ACC112 (cell line): ENCODE measurements around the gene ECM1.

ENCODE experiments used
- H2AFZ ChIP-seq: fragments of 200-600 bp; sonication (generic); one replicate; pipeline ENCODE4 v1.6.0; 2017; ENCODE audit warnings: antibody characterized with exemption, low read length; ENCODE audit not compliant: unreplicated experiment
- H3K27ac ChIP-seq: fragments of 200-600 bp; sonication (generic); 2 replicates; pipeline ENCODE4 v1.5.1; 2014; ENCODE audit warnings: low read depth, mild to moderate bottlenecking, antibody characterized with exemption, low read length, moderate library complexity
- H3K27me3 ChIP-seq: fragments of 200-600 bp; sonication (generic); 2 replicates; pipeline ENCODE4 v1.6.1; 2014; ENCODE audit warnings: mild to moderate bottlenecking, antibody characterized with exemption, low read length, moderate library complexity, mixed read lengths; ENCODE audit not compliant: insufficient read depth
- H3K36me3 ChIP-seq: fragments of 200-600 bp; sonication (generic); 2 replicates; pipeline ENCODE4 v1.6.1; 2016; ENCODE audit warnings: mild to moderate bottlenecking, antibody characterized with exemption, low read length, moderate library complexity, mixed read lengths; ENCODE audit not compliant: insufficient read depth
- H3K4me1 ChIP-seq: fragments of 200-600 bp; sonication (generic); one replicate; pipeline ENCODE4 v1.6.1; 2016; ENCODE audit warnings: low read length, mixed read lengths; ENCODE audit not compliant: insufficient read depth, unreplicated experiment, control insufficient read depth
- H3K4me3 ChIP-seq: fragments of 200-600 bp; sonication (generic); 2 replicates; pipeline ENCODE4 v1.5.1; 2014; ENCODE audit warnings: mild to moderate bottlenecking, low read depth, low read length
- H3K79me2 ChIP-seq: fragments of 200-600 bp; sonication (generic); one replicate; pipeline ENCODE4 v1.6.0; 2016; ENCODE audit warnings: low read length; ENCODE audit not compliant: control insufficient read depth, unreplicated experiment, insufficient read depth

Gene ECM1

DNA sequence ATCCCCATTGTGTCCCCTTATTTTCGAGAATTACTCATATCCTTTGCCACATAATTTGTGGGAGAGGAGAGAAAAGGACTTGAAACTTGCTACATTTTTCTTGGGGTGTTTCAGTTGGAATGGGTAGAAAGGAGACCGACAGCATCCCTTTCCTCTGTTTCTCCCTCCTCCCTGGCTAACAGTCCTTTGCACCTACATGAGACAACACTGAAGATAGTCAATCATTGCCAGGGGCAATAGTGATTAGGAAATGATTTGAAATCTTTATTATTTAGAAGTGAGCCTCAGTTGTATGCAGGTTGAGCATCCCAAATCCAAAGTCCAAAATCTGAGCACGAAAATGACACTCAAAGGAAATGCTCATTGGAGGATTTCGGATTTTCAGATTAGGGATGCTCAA lies 28.5 kb upstream of the ECM1 start:
- no peak overlapping the region for H3K4me3 ChIP-seq
- no peak overlapping the region for H3K27ac ChIP-seq
- no peaks in the 10 kb centered on the region for H3K27me3 ChIP-seq
- no peaks in the 10 kb centered on the region for H3K36me3 ChIP-seq
- H3K4me1 ChIP-seq = peaks cover 20% of the 10 kb centered on the region
- no peaks in the 10 kb centered on the region for H3K79me2 ChIP-seq
- no peak overlapping the region for H2AFZ ChIP-seq

DNA sequence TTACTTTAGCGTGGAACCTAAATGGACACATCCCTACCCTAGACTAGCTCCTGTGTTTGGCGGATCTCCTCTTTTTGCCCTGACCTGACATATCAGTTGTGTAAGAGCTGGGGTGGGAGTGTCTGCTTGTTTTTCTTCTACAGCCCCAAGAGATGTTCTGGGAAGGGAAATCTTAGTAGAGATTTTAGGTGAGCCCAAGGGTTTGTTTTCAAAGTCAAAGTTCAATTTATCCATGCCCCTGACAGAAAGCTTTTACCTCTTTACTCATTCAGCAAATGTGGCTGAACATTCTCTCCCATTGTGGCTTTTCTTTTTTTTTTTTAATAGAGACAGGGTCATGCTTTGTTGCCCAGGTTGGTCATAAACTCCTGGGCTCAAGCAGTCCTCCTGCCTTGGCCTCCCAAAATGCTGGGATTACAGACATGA lies 28.0 kb upstream of the ECM1 start:
- H3K27ac ChIP-seq = no peak overlapping the region

DNA sequence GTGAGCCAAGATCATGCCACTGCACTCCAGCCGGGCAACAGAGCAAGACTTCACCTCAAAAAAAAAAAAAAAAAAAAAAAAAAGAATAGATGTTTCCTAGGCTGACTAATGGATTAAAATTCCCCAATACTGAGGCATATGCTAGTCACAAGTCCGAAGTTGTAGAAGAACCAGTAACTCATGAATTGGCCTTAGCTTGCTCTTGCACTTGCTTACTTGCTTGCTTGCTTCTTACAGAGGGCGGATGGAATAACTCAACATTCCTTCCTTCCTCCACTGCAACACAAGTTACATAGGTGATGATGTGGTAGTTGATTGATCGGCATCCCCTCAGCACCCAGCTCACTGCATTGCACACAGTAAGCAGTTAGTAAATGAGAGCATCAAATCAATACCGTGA lies 23.5 kb upstream of the ECM1 start:
- H3K79me2 ChIP-seq = peaks cover 10% of the 10 kb centered on the region
- no peak overlapping the region for H3K27ac ChIP-seq
- H2AFZ ChIP-seq = no peak overlapping the region
- H3K36me3 ChIP-seq = no peaks in the 10 kb centered on the region
- no peak overlapping the region for H3K4me3 ChIP-seq
- no peaks in the 10 kb centered on the region for H3K27me3 ChIP-seq
- H3K4me1 ChIP-seq = peaks cover 12% of the 10 kb centered on the region

More for the DNA sequence above, 28.0 kb upstream of the ECM1 start:
- Histone ChIP-seq H2AFZ (no peak overlapping the region), H3K4me1 (peaks cover 24% of the 10 kb centered on the region), H3K4me3 (no peak overlapping the region), H3K79me2 (no peaks in the 10 kb centered on the region), H3K27me3 (no peaks in the 10 kb centered on the region), H3K36me3 (no peaks in the 10 kb centered on the region)

DNA sequence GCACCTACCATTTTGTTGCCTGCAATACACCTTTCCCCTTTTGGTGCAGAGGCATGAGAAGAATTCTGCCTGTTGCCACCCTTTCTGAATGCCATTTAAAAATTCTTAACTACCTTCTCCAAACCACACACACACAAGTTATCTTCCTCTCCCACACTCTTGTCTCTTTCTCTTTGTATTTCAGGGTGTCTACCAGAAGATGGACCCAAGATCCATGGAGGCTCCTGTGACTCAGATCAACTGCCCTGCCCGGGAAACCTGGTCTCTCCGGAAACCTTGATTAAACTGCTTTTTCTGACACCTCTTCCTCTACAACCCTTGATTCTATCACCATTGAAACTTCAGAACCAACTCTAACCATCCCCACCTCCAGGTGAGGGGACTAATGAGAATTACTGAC lies 23.0 kb upstream of the ECM1 start:
- H3K4me1 ChIP-seq = peaks cover 12% of the 10 kb centered on the region
- no peaks in the 10 kb centered on the region for H3K27me3 ChIP-seq
- H3K36me3 ChIP-seq = no peaks in the 10 kb centered on the region
- H3K4me3 ChIP-seq = no peak overlapping the region
- peak overlapping the region; percentile 29; the same call in 1 of the 2 replicates for H3K27ac ChIP-seq
- H2AFZ ChIP-seq = peak overlapping the region; percentile 85
- peaks cover 10% of the 10 kb centered on the region for H3K79me2 ChIP-seq

DNA sequence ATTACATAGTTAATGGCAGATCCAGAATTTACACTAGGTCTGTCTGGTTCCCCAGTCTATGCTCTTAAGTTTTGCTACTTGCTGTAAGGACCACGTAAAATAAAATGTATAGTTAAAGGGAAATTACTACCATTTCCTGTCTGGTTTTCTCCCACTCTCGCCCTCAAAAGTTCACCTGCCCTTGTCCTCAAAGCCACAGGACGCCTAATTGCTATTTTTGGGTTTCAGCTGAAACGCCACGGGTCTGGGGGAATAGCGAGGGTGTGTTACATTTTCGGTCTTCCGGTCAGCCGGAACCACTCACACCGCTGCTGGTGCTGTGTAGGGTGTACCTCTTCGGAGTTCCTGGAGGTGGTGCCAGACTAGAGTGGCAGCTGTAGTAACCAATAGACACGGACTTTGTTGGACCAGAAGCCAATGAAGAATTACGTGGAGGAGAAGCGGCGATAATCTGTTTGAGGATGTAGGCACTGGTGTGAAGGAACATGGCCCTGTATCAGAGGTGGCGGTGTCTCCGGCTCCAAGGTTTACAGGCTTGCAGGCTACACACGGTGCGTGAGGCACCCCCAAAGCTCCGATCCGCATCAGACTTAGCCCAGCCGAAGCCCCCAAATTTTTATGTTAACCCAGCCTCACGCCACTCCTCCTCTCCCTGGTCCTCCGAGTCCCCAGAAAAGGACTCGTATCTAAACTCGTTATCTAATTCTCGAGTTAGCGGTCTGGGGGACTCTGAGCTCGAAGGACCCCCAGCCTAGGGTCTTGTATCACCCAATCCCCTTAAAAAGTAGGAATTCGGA lies 20.7 kb upstream of the ECM1 start, which contains the start of gene TARS2:
Gene TARS2, plus strand, starts transcription at position 454 of the 797 bp plus-strand sequence. Its CDS starts 32 bp downstream, at position 486.
- Histone ChIP-seq H2AFZ (peak within 1 kb of the TSS; percentile 79), H3K36me3 (no peaks in the 10 kb centered on the region), H3K27me3 (no peaks in the 10 kb centered on the region), H3K79me2 (peaks cover 10% of the 10 kb centered on the region), H3K4me1 (peaks cover 12% of the 10 kb centered on the region), H3K4me3 (peak within 1 kb of the TSS; percentile 93), H3K27ac (no peak within 1 kb of the TSS)

DNA sequence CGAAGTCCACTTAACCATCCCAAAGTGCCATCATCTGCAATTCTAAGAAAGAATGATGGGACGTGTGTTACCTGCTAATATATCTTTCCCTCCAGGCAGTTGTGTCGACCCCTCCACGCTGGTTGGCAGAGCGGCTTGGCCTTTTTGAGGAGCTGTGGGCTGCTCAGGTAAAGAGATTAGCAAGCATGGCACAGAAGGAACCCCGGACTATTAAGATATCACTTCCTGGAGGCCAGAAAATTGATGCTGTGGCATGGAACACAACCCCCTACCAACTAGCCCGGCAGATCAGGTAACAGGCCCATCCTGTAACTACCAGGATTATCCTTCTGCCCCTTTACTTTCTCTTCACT lies 20.2 kb upstream of the ECM1 start:
- H3K4me3 ChIP-seq = peak overlapping the region; percentile 93
- H3K27ac ChIP-seq = no peak overlapping the region
- no peaks in the 10 kb centered on the region for H3K36me3 ChIP-seq
- H2AFZ ChIP-seq = peak overlapping the region; percentile 71
- peaks cover 12% of the 10 kb centered on the region for H3K4me1 ChIP-seq
- H3K27me3 ChIP-seq = no peaks in the 10 kb centered on the region
- peaks cover 10% of the 10 kb centered on the region for H3K79me2 ChIP-seq

DNA sequence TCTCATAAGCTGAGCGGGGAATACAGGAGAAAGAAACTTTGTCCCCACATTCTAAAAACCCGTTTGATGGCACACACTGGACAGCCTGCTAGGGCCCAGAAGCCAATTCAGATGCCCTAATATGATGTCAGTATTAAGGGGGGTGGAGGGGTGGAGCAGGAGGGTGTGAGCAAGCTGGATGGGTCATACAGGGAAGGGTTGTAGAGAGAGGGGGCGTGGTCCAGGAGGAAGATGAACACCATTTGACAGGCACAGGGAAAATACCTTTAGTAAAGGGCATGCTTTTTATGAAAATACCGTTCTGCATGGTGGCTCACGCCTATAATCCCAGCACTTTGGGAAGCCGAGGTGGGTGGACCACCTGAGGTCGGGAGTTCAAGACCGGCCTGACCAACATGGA lies 14.7 kb upstream of the ECM1 start:
- no peak overlapping the region for H3K4me3 ChIP-seq
- peaks cover 2% of the 10 kb centered on the region for H3K79me2 ChIP-seq
- H3K27me3 ChIP-seq = no peaks in the 10 kb centered on the region
- H3K27ac ChIP-seq = no peak overlapping the region
- H3K4me1 ChIP-seq = peaks cover 1% of the 10 kb centered on the region
- no peak overlapping the region for H2AFZ ChIP-seq
- peaks cover 2% of the 10 kb centered on the region; the same call in 1 of the 2 replicates for H3K36me3 ChIP-seq

DNA sequence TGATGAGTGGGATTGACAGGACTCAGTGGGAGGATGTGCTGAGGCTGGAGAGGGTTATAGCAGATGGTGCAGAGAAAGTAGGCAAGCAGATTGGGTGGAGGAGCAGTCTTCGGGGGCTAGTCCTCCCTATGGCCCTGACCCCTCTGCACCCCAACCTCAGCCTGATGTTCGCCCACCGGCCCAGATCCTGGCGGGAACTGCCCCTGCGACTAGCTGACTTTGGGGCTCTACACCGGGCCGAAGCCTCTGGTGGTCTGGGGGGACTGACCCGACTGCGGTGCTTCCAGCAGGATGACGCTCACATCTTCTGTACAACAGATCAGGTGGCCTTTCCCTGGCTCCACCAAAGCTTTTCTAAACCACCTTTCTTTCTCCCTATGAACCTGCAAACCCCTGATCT lies 9.6 kb upstream of the ECM1 start:
- Histone ChIP-seq H3K79me2 (no peaks in the 10 kb centered on the region), H3K27ac (no peak overlapping the region), H3K4me3 (no peak overlapping the region), H3K36me3 (peaks cover 2% of the 10 kb centered on the region; the same call in 1 of the 2 replicates), H2AFZ (no peak overlapping the region), H3K27me3 (no peaks in the 10 kb centered on the region), H3K4me1 (no peaks in the 10 kb centered on the region)

DNA sequence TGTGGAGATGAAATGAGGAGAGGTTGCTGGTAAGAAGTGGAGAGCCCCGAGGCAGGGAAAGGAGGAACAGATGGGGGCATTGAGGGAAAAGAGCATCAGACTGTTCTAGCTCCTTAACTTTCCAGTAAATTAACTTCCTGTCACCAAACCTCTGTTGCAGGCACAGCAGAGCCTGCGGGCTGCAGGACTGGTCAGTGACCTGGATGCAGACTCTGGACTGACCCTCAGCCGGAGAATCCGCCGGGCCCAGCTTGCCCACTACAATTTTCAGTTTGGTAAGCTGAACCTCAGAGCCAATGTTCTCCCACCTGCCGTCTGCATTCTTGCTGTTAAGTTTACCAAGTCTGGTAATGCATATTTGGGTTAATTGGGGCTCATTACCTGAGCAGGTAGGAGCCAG lies 2.5 kb upstream of the ECM1 start:
- Histone ChIP-seq H3K36me3 (no peaks in the 10 kb centered on the region), H2AFZ (no peak overlapping the region), H3K27ac (no peak overlapping the region), H3K79me2 (peaks cover 7% of the 10 kb centered on the region), H3K27me3 (no peaks in the 10 kb centered on the region), H3K4me3 (no peak overlapping the region), H3K4me1 (peaks cover 17% of the 10 kb centered on the region)

DNA sequence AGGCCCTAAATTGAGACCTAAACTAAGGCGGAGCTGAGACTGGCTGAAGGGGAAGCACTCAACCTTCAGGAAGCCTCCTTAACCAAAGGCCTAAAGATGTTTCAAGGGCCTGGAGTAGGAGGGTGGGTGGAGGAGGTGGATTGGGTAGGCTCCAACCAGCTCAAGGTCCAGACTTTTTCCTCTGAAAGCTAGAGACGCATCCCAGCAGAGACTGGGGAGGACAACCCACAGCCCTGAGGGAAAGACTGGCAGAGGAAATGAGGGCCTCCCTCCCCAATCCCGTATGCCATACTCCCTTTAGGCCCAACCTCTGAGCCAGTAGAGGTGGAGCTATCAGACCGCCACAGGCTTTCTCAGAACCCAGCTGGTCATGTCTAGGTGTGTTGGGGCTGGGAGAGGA lies 1.1 kb downstream of the ECM1 start:
- no peak overlapping the region for H2AFZ ChIP-seq
- peaks cover 7% of the 10 kb centered on the region for H3K79me2 ChIP-seq
- H3K4me1 ChIP-seq = peaks cover 26% of the 10 kb centered on the region
- no peak overlapping the region for H3K27ac ChIP-seq
- no peaks in the 10 kb centered on the region; the same call in 1 of the 2 replicates for H3K36me3 ChIP-seq
- H3K27me3 ChIP-seq = no peaks in the 10 kb centered on the region
- H3K4me3 ChIP-seq = peak overlapping the region; percentile 76

DNA sequence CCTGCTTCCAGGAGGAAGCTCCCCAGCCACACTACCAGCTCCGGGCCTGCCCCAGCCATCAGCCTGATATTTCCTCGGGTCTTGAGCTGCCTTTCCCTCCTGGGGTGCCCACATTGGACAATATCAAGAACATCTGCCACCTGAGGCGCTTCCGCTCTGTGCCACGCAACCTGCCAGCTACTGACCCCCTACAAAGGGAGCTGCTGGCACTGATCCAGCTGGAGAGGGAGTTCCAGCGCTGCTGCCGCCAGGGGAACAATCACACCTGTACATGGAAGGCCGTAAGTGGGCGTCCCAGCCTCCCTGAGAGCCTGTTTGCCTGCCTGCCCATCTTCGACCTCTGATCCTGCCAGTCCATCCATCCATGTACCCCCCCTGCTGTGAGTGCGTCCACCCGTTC lies 3.6 kb downstream of the ECM1 start:
- Histone ChIP-seq H3K4me1 (peaks cover 29% of the 10 kb centered on the region), H3K36me3 (no peaks in the 10 kb centered on the region; the same call in 1 of the 2 replicates), H3K79me2 (peaks cover 7% of the 10 kb centered on the region), H3K27ac (no peak overlapping the region), H3K27me3 (no peaks in the 10 kb centered on the region), H3K4me3 (no peak overlapping the region), H2AFZ (no peak overlapping the region)
